CMK (cell line): Measurements from ENCODE around the gene SORL1.
"Not testable (repeated sequence)": the region's sequence is repeated elsewhere in the genome, so short reads cannot be mapped to it uniquely, and the experiment has no call there.

Experiments used
- DNase-seq: peaks from one replicate; pipeline ENCODE4 v3.0.0-alpha.2; 2010; ENCODE audit warnings: low read depth

The SORL1 gene

GRCh38 chr11:121563900-121564822 is 112.0 kb downstream of the SORL1 start:
- DNase-seq = no peak

GRCh38 chr11:121564948-121565684 is 113.0 kb downstream of the SORL1 start:
- no peak for DNase-seq

- DNase-seq = no peak
Observed at GRCh38 chr11:121566279-121567168, 114.4 kb downstream of the SORL1 start.

GRCh38 chr11:121567995-121568394 is 115.9 kb downstream of the SORL1 start:
- DNase-seq = no peak

GRCh38 chr11:121569332-121570299 is 117.5 kb downstream of the SORL1 start:
- not testable (repeated sequence) for DNase-seq

- DNase-seq = no peak
Observed at GRCh38 chr11:121570453-121570852, 118.3 kb downstream of the SORL1 start.

GRCh38 chr11:121571506-121571905 is 119.4 kb downstream of the SORL1 start:
- no peak for DNase-seq

- no peak for DNase-seq
Observed at GRCh38 chr11:121572571-121573059, 120.5 kb downstream of the SORL1 start.

- DNase-seq = no peak
Observed at GRCh38 chr11:121574801-121575200, 122.7 kb downstream of the SORL1 start.

GRCh38 chr11:121575250-121575962 is 123.3 kb downstream of the SORL1 start:
- no peak for DNase-seq

- no peak for DNase-seq
Observed at GRCh38 chr11:121575963-121576290, 123.8 kb downstream of the SORL1 start.

GRCh38 chr11:121576531-121576930 is 124.4 kb downstream of the SORL1 start:
- no peak for DNase-seq

- DNase-seq = no peak
Observed at GRCh38 chr11:121577106-121577848, 125.2 kb downstream of the SORL1 start.

GRCh38 chr11:121578251-121578976 is 126.3 kb downstream of the SORL1 start:
- DNase-seq = no peak

GRCh38 chr11:121580154-121580553 is 128.0 kb downstream of the SORL1 start:
- DNase-seq = no peak

- DNase-seq = no peak
Observed at GRCh38 chr11:121581607-121582006, 129.5 kb downstream of the SORL1 start.

GRCh38 chr11:121582296-121582695 is 130.2 kb downstream of the SORL1 start:
- no peak for DNase-seq

- DNase-seq = no peak
Observed at GRCh38 chr11:121583825-121584224, 131.7 kb downstream of the SORL1 start.

- no peak for DNase-seq
Observed at GRCh38 chr11:121586750-121587149, 134.6 kb downstream of the SORL1 start.
